HUES6 (cell line): Measurements from ENCODE around the gene TWF2.
"Not testable (repeated sequence)": the region's sequence is repeated elsewhere in the genome, so short reads cannot be mapped to it uniquely, and the experiment has no call there.

Experiments
- H3K27ac ChIP-seq: 2 replicates; pipeline ENCODE4 v1.7.0; 2013; ENCODE audit warnings: low read depth, mild to moderate bottlenecking, low read length, inconsistent platforms
- H3K27me3 ChIP-seq: 2 replicates; pipeline ENCODE4 v1.6.1; 2013; ENCODE audit warnings: low read length; ENCODE audit not compliant: control insufficient read depth, insufficient read depth
- H3K36me3 ChIP-seq: 2 replicates; pipeline ENCODE4 v1.6.1; 2013; ENCODE audit warnings: low read length; ENCODE audit not compliant: control insufficient read depth, insufficient read depth
- H3K4me1 ChIP-seq: 2 replicates; pipeline ENCODE4 v1.6.1; 2013; ENCODE audit warnings: low read length; ENCODE audit not compliant: control insufficient read depth, insufficient read depth
- H3K4me3 ChIP-seq: 2 replicates; pipeline ENCODE4 v1.5.1; 2013; ENCODE audit warnings: low read depth, low read length
- H3K9ac ChIP-seq: one replicate; pipeline ENCODE4 v1.6.1; 2013; ENCODE audit warnings: mild to moderate bottlenecking, low read length
- H3K9me3 ChIP-seq: 2 replicates; pipeline ENCODE4 v1.6.1; 2013; ENCODE audit warnings: low read depth, low read length; ENCODE audit not compliant: control insufficient read depth, insufficient read depth

Gene TWF2

GRCh38 chr3:52238761-52239701 is at the start of gene TWF2:
Gene TWF2 (minus strand): TSS chr3:52239158. CDS start chr3:52239016, 142 bp downstream.
- Histone ChIP-seq H3K4me3 (peak within 1 kb of the TSS; percentile 93), H3K27me3 (peaks cover under 1% of the 10 kb centered on the region), H3K4me1 (peaks cover 41% of the 10 kb centered on the region), H3K27ac (peak within 1 kb of the TSS; percentile 56; the same call in 1 of the 2 replicates), H3K36me3 (peaks cover 13% of the 10 kb centered on the region; the same call in 1 of the 2 replicates), H3K9ac (peak within 1 kb of the TSS; percentile 76), H3K9me3 (peaks cover 5% of the 10 kb centered on the region; the same call in 1 of the 2 replicates)

GRCh38 chr3:52288674-52289073 is 49.7 kb upstream of the TWF2 start:
- Histone ChIP-seq H3K27ac (no peak overlapping the region), H3K9ac (no peak overlapping the region), H3K4me3 (peak overlapping the region; percentile 99), H3K4me1 (peaks cover 3% of the 10 kb centered on the region), H3K36me3 (peaks cover 15% of the 10 kb centered on the region), H3K9me3 (no peaks in the 10 kb centered on the region), H3K27me3 (no peaks in the 10 kb centered on the region)

DNA sequence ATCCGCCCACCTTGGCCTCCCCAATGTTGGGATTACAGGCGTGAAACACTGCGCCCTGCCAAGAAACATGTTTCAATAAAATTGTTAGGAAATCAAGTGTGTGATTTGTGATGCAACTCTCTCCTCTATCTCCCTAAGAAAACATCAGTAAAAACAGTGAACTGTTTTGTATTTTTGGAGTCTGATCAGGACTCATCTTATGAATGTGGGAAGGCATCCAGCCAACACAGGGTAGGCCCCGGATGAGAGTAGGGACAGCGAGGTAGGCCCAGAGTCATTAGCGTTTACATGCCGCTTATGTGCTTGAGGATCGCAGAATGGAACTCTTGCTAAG is 47.8 kb upstream of the TWF2 start:
- peaks cover 3% of the 10 kb centered on the region for H3K4me1 ChIP-seq
- peak overlapping the region; percentile 100 for H3K9ac ChIP-seq
- H3K9me3 ChIP-seq: no peaks in the 10 kb centered on the region
- H3K27ac ChIP-seq: no peak overlapping the region
- no peaks in the 10 kb centered on the region for H3K27me3 ChIP-seq
- peak overlapping the region; percentile 99 for H3K4me3 ChIP-seq
- H3K36me3 ChIP-seq: peaks cover 7% of the 10 kb centered on the region; the same call in 1 of the 2 replicates

GRCh38 chr3:52284051-52284450 is 45.1 kb upstream of the TWF2 start:
- peaks cover 16% of the 10 kb centered on the region for H3K4me1 ChIP-seq
- H3K36me3 ChIP-seq, H3K27me3 ChIP-seq, H3K27ac ChIP-seq, H3K4me3 ChIP-seq, H3K9me3 ChIP-seq, H3K9ac ChIP-seq: not testable (repeated sequence)

DNA sequence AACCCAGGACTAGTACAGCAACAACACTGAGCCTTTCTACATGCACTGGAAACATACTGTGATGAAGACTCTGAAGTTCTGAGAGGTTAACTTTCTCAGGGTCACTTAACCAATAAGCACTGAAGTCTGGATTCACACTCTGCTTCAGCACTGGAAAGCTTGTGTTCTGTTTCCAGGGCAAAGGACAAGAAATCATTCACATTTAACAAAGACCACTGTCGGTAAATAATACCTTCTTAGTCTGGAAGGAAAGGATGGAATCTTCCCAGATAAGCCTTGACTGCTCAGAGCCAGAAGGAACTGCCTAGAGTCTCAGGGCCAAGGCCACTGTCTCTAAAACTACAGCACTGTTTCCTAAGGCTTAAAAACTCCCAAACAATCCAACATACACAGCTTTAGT is 44.3 kb upstream of the TWF2 start:
- no peak overlapping the region for H3K27ac ChIP-seq

GRCh38 chr3:52281981-52282801 is 43.2 kb upstream of the TWF2 start:
- no peak overlapping the region for H3K27ac ChIP-seq
- H3K4me1 ChIP-seq: peaks cover 16% of the 10 kb centered on the region

More for the DNA sequence above, 44.3 kb upstream of the TWF2 start:
- no peaks in the 10 kb centered on the region for H3K36me3 ChIP-seq
- no peaks in the 10 kb centered on the region for H3K9me3 ChIP-seq
- no peak overlapping the region for H3K4me3 ChIP-seq
- H3K27me3 ChIP-seq: no peaks in the 10 kb centered on the region
- H3K4me1 ChIP-seq: peaks cover 16% of the 10 kb centered on the region
- no peak overlapping the region for H3K9ac ChIP-seq

DNA sequence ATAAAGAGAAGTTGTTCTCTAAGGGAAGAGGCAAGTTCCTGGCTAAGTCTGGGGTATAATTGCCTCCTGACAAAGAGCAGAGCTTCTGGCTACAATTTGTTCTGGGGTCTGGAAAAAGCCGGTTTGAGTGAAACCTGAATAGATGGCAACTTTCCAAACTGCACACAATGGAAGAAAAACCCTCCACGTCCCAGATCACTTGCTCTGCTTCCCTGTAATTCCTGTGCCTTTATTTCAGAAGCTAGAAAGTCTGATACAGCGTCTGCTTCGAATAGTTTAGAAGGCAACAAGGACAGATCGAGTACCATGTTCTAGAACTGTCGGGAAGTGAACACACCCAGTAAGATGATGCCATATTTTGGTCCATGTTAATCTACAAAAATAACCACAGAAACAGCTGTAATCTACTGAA is 41.1 kb upstream of the TWF2 start:
- H3K9me3 ChIP-seq: no peaks in the 10 kb centered on the region
- no peaks in the 10 kb centered on the region for H3K27me3 ChIP-seq
- H3K4me3 ChIP-seq: no peak overlapping the region
- peak overlapping the region; percentile 55; the same call in 1 of the 2 replicates for H3K27ac ChIP-seq
- H3K9ac ChIP-seq: no peak overlapping the region
- H3K36me3 ChIP-seq: no peaks in the 10 kb centered on the region; the same call in 1 of the 2 replicates
- H3K4me1 ChIP-seq: peaks cover 18% of the 10 kb centered on the region

More at GRCh38 chr3:52281981-52282801, 43.2 kb upstream of the TWF2 start:
- Histone ChIP-seq H3K9ac (no peak overlapping the region), H3K4me3 (no peak overlapping the region), H3K9me3 (no peaks in the 10 kb centered on the region), H3K36me3 (no peaks in the 10 kb centered on the region), H3K27me3 (no peaks in the 10 kb centered on the region)

DNA sequence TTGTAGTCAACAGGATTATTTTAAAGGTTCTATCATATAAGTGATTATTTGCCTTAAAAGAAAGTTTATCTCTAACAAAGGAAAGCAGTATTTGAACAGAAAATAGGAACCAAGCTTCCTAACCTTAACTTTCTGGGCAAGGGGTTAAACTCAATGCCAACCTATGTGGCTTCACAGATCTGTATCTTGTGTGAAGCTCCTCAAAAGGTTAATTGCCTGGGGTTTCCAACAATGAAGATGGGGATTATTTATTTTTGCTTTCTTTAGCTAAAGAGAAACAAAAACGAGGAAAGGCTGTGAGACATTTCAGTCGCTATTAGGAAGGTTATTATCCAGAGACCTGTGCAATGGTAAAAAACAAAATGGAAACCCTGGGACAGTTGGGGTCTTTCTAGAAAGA is 40.6 kb upstream of the TWF2 start:
- Histone ChIP-seq H3K4me1 (peaks cover 18% of the 10 kb centered on the region), H3K9me3 (no peaks in the 10 kb centered on the region), H3K4me3 (peak overlapping the region; percentile 99), H3K9ac (peak overlapping the region; percentile 86), H3K36me3 (peaks cover under 1% of the 10 kb centered on the region; the same call in 1 of the 2 replicates), H3K27ac (0 out of 2 replicates have a peak overlapping the region, but pooled peaks have one; percentile 55), H3K27me3 (no peaks in the 10 kb centered on the region)

- Histone ChIP-seq H3K27me3 (no peaks in the 10 kb centered on the region), H3K4me3 (peak within 1 kb of the TSS; percentile 99), H3K27ac (peak within 1 kb of the TSS; percentile 86), H3K9me3 (no peaks in the 10 kb centered on the region), H3K36me3 (peaks cover 11% of the 10 kb centered on the region), H3K4me1 (peaks cover 18% of the 10 kb centered on the region), H3K9ac (peak within 1 kb of the TSS; percentile 99)
These were observed 39.6 kb upstream of the TWF2 start, which contains the start of gene WDR82 for GRCh38 chr3:52278510-52279069. Gene WDR82 (minus strand): TSS chr3:52278649. CDS start chr3:52278361, 288 bp downstream.

GRCh38 chr3:52277972-52278509 is 39.1 kb upstream of the TWF2 start:
- Histone ChIP-seq H3K9me3 (no peaks in the 10 kb centered on the region), H3K9ac (peak overlapping the region; percentile 99), H3K4me1 (peaks cover 18% of the 10 kb centered on the region), H3K27ac (peak overlapping the region; percentile 86), H3K4me3 (peak overlapping the region; percentile 99), H3K27me3 (no peaks in the 10 kb centered on the region), H3K36me3 (peaks cover 15% of the 10 kb centered on the region)
